CD4-positive, CD25-positive, alpha-beta regulatory T cell (primary cell): ENCODE measurements around the gene ATXN10. TPM values are rescaled to one million over a fixed set of nuclear protein-coding genes. Genes with fewer than 3 reads are reported as not detected.
A peak's percentile ranks its signal among the peaks of the same experiment; 100 is the strongest.

Experiments used
- ATAC-seq, 2 donors: fragments of 150-1000 bp; cut with Tn5 transposase; one replicate each; pipeline ENCODE4 v1.10.0; 2021; ENCODE audit warnings: low read depth in 2 of 2, moderate number of reproducible peaks in 2 of 2, moderate library complexity in 1 of 2
- DNase-seq, 3 donors: peaks; one replicate each; pipeline versions ENCODE4 v3.0.0 to v3.0.0-alpha.2; 2012 to 2022; ENCODE audit warnings: mixed read lengths in 1 of 3
- H3K27ac ChIP-seq: one replicate; pipeline ENCODE4 v1.7.0; 2013; ENCODE audit warnings: mild to moderate bottlenecking, low read length; ENCODE audit not compliant: insufficient read depth, poor library complexity, severe bottlenecking
- H3K27me3 ChIP-seq: one replicate; pipeline ENCODE4 v1.7.0; 2013; ENCODE audit warnings: low read length; ENCODE audit not compliant: control insufficient read depth, insufficient read depth
- H3K36me3 ChIP-seq: one replicate; pipeline ENCODE4 v1.7.0; 2013; ENCODE audit warnings: mild to moderate bottlenecking, low read length, moderate library complexity; ENCODE audit not compliant: control insufficient read depth, insufficient read depth
- H3K4me1 ChIP-seq: 2 replicates; pipeline ENCODE4 v1.7.0; 2013; ENCODE audit warnings: mild to moderate bottlenecking, low read length; ENCODE audit not compliant: insufficient read depth, control insufficient read depth, poor library complexity, severe bottlenecking
- H3K4me3 ChIP-seq: one replicate; pipeline ENCODE4 v1.7.0; 2013; ENCODE audit warnings: low read depth, mild to moderate bottlenecking, low read length, moderate library complexity
- H3K9me3 ChIP-seq, 2 experiments: 1 replicate in 1 of 2; 2 replicates in 1 of 2; pipeline ENCODE4 v1.7.0; 2013; ENCODE audit warnings: low read length in 2 of 2, mild to moderate bottlenecking in 1 of 2, moderate library complexity in 1 of 2; ENCODE audit not compliant: control insufficient read depth in 2 of 2
- H3K27ac Mint-ChIP-seq, 3 donors: one replicate each; pipeline ENCODE4 v1.8.0; 2020 to 2022; ENCODE audit warnings: mild to moderate bottlenecking in 3 of 3, mixed read lengths in 3 of 3, moderate library complexity in 2 of 3
- H3K27me3 Mint-ChIP-seq: one replicate; pipeline ENCODE4 v1.8.0; 2022; ENCODE audit warnings: mild to moderate bottlenecking, mixed read lengths
- H3K36me3 Mint-ChIP-seq: one replicate; pipeline ENCODE4 v1.8.0; 2020; ENCODE audit warnings: mixed read lengths
- H3K4me1 Mint-ChIP-seq, 4 donors: one replicate each; pipeline ENCODE4 v1.8.0; 2020 to 2022; ENCODE audit warnings: mixed read lengths in 4 of 4, mild to moderate bottlenecking in 1 of 4
- H3K4me3 Mint-ChIP-seq, 4 donors: one replicate each; pipeline ENCODE4 v1.8.0; 2020 to 2022; ENCODE audit warnings: mild to moderate bottlenecking in 4 of 4, mixed read lengths in 4 of 4, moderate library complexity in 3 of 4
- H3K9me3 Mint-ChIP-seq, 7 donors: one replicate each; pipeline ENCODE4 v1.8.0; 2020 to 2022; ENCODE audit warnings: mixed read lengths in 7 of 7, mild to moderate bottlenecking in 3 of 7, moderate library complexity in 2 of 7
- polyA plus RNA-seq, 4 donors: library from polyadenylated mRNA; unstranded; fragments of 300-500 nt; fragmentation: Illumina TruSeq; gene quantifications; one replicate each; pipeline ENCODE4 v1.2.3, GENCODE V29; 2021
- total RNA-seq: library from RNA; stranded (reverse); gene quantifications from one replicate; pipeline ENCODE4 v1.2.3, GENCODE V29; 2022

Gene ATXN10
- total and polyA plus RNA-seq, 5 donors from 2014 or later, result 61.7 to 107 (median 80.6) TPM

DNA sequence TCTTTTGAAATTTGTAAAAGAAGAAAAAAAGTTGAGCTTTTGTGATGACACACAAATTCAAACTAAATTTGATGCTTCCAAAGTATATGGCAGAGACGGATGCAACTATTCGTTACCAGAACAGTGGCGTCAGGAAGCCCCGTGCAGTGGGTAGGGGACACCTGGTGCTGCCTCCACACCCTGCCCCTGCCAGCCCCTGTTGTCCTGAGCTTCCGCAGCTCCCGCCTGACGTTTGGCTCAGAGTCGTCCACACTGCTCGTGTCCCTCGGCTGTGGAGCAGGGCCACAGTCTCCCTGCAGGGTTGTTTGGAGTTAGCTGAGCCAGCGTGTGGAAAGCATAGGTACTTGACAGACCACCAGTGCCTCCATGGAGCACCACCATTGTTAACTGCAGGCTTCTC lies 86.3 kb downstream of the ATXN10 start:
- Mint-ChIP-seq H3K4me1 (peaks cover 0 to 2% (median under 1%) of the 10 kb centered on the region in 4 donors), H3K27ac (no peak overlapping the region), H3K9me3 (no peaks in the 10 kb centered on the region), H3K27me3 (no peaks in the 10 kb centered on the region), H3K4me3 (no peak overlapping the region), H3K36me3 (peaks cover 31% of the 10 kb centered on the region)
- H3K36me3 ChIP-seq, result peaks cover 14% of the 10 kb centered on the region
- DNase-seq (no peak), ATAC-seq (no peak)
- H3K4me3 ChIP-seq, result no peak overlapping the region
- no peaks in the 10 kb centered on the region for H3K27me3 ChIP-seq
- no peak overlapping the region for H3K27ac ChIP-seq
- no peaks in the 10 kb centered on the region for H3K9me3 ChIP-seq
- H3K4me1 ChIP-seq, result no peaks in the 10 kb centered on the region

DNA sequence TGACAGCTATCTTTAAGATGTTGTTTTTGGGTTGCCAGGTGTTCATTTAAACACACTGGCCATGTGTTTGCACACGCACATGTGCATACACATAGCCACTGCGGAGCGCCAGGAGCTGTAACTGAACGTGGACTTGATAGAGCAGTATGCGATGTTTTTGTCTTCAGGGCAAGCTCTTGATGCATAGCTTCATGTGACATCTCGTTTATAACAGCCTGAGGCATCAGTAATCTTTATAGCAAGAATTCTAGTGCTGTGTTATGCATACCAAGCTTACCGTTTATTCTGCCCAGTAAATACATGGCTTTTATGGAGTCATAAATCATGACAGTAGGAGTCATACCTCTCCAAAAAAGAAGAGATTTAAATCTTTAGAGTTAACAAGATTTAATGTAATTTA lies 87.0 kb downstream of the ATXN10 start:
- Mint-ChIP-seq H3K4me3 (no peak overlapping the region), H3K27ac (peak overlapping the region in 1 of 3 donors; percentile 52)
- no peak for ATAC-seq

DNA sequence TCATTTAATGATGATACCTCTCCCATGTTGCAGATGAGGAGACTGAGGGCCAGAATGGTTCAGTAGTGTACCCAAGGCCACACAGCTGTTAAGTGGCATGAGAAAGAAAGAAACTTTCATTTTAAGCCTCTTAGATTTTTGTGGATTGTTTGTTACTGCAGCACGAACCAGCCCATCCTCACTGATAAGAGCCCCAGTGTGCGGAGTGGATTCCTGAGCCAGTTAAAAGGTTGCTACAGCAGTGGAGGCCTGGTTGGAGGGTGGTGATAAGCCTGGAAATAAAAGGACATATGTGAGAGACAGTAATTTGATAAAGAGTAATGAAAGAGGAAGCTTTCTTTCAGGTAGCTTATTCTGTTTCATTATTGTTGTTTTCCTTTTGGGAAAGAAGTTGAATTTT lies 89.0 kb downstream of the ATXN10 start:
- Mint-ChIP-seq H3K4me3 (no peak overlapping the region), H3K36me3 (peaks cover 28% of the 10 kb centered on the region), H3K9me3 (no peaks in the 10 kb centered on the region), H3K4me1 (peaks cover 0 to 11% (median 6%) of the 10 kb centered on the region in 4 donors), H3K27me3 (no peaks in the 10 kb centered on the region), H3K27ac (no peak overlapping the region)
- H3K36me3 ChIP-seq, result peaks cover 16% of the 10 kb centered on the region
- no peak overlapping the region for H3K4me3 ChIP-seq
- H3K9me3 ChIP-seq, result no peaks in the 10 kb centered on the region
- no peak for DNase-seq
- ATAC-seq, result no peak
- no peaks in the 10 kb centered on the region for H3K27me3 ChIP-seq
- H3K27ac ChIP-seq, result no peak overlapping the region
- no peaks in the 10 kb centered on the region for H3K4me1 ChIP-seq

More for the DNA sequence above, 87.0 kb downstream of the ATXN10 start:
- H3K4me1 Mint-ChIP-seq, result peaks cover 0 to 5% (median 2%) of the 10 kb centered on the region in 4 donors
- Histone ChIP-seq H3K4me3 (no peak overlapping the region), H3K4me1 (no peaks in the 10 kb centered on the region), H3K36me3 (peaks cover 16% of the 10 kb centered on the region), H3K27ac (no peak overlapping the region), H3K27me3 (no peaks in the 10 kb centered on the region), H3K9me3 (no peaks in the 10 kb centered on the region)
- H3K27me3 Mint-ChIP-seq, result no peaks in the 10 kb centered on the region
- no peaks in the 10 kb centered on the region for H3K9me3 Mint-ChIP-seq
- DNase-seq, result no peak
- peaks cover 31% of the 10 kb centered on the region for H3K36me3 Mint-ChIP-seq

DNA sequence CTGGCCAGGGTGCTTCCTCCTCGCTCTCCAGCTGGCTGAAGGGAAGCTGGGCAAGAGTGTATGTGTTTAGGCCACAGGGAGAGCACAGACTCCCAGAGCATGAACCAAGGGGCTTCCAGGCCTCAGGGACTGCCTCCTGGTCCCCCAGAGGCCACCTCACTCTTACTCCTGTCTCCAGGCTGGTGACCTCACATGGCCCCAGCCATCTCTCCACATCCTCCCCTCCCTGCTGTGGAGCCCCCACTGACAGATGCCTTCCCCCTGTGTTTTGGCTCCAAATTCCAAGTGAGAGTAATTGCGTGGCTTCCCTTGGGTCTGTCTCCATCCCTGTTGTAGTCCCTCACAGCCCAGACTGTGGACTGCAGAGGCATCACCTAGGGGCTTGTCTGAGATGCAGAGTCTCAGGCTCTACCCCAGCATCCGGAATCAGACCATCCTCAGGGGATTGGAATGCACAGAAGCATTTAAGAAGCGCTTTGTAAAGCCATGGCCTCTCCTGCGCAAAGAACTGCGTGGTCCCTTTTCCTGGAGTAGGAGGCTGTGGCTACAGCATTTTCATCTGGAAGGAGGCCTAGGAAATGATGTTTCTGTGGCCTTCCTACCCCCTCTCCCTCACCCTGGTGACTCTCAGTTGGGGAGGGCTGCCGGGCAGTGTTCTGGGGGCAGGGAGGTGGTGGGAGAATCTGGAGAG lies 91.1 kb downstream of the ATXN10 start:
- Mint-ChIP-seq H3K4me3 (no peak overlapping the region), H3K27me3 (no peaks in the 10 kb centered on the region), H3K4me1 (peaks cover 4 to 13% (median 5%) of the 10 kb centered on the region in 4 donors), H3K27ac (peak overlapping the region in 1 of 3 donors; percentile 26), H3K36me3 (peaks cover 23% of the 10 kb centered on the region), H3K9me3 (no peaks in the 10 kb centered on the region)
- DNase-seq, result no peak
- Histone ChIP-seq H3K36me3 (peaks cover 9% of the 10 kb centered on the region), H3K9me3 (no peaks in the 10 kb centered on the region), H3K4me3 (no peak overlapping the region), H3K27me3 (no peaks in the 10 kb centered on the region), H3K27ac (no peak overlapping the region), H3K4me1 (no peaks in the 10 kb centered on the region)
- ATAC-seq, result no peak

DNA sequence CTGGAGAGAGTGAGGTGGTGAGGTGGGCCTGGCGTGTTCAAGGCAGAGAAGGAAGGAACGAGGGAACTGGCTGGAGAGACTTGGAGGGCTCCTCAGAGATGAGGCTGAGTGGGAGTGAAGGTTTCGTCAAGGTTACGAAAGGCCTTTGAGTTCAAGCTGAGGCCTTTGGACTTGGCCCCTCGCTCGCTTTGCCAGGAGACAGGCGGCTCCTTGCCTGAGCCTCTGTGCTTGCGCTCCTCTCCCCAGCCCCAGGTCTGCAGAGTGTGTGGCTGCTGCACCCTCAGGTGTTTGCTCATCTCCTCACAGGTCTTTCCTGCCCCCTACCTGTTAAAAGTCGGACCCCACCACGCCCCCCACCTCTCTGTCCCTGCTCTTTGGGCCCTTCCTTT lies 91.6 kb downstream of the ATXN10 start:
- no peaks in the 10 kb centered on the region for H3K27me3 Mint-ChIP-seq
- H3K36me3 Mint-ChIP-seq, result peaks cover 24% of the 10 kb centered on the region
- peaks cover 4 to 13% (median 7%) of the 10 kb centered on the region in 4 donors for H3K4me1 Mint-ChIP-seq

DNA sequence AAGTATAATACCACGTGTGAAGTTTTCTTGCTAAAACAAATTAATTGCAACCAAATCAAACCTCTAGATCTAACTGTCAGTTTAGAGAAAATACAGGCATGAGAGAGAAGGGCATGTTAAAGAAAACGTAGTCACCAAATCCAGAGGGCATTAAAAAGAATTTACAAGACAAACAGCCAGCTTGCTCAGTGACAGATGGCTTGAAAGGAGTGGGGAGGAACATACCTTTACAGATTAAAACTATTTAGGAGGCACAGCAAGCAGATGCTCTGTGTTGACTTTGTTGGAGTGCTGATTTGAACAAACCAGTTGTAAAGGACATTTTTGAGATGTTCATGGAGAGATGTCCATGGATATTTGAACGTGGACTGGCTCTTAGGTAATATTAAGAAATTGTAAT lies 96.9 kb downstream of the ATXN10 start:
- H3K27ac Mint-ChIP-seq, result peak overlapping the region in 1 of 3 donors; percentile 38

More for the DNA sequence above, 91.6 kb downstream of the ATXN10 start:
- DNase-seq, result no peak
- Histone ChIP-seq H3K27me3 (no peaks in the 10 kb centered on the region), H3K27ac (no peak overlapping the region), H3K4me1 (no peaks in the 10 kb centered on the region), H3K4me3 (no peak overlapping the region), H3K36me3 (peaks cover 9% of the 10 kb centered on the region), H3K9me3 (no peaks in the 10 kb centered on the region)
- no peak for ATAC-seq
- H3K9me3 Mint-ChIP-seq, result no peaks in the 10 kb centered on the region
- H3K4me3 Mint-ChIP-seq, result no peak overlapping the region
- no peak overlapping the region for H3K27ac Mint-ChIP-seq

DNA sequence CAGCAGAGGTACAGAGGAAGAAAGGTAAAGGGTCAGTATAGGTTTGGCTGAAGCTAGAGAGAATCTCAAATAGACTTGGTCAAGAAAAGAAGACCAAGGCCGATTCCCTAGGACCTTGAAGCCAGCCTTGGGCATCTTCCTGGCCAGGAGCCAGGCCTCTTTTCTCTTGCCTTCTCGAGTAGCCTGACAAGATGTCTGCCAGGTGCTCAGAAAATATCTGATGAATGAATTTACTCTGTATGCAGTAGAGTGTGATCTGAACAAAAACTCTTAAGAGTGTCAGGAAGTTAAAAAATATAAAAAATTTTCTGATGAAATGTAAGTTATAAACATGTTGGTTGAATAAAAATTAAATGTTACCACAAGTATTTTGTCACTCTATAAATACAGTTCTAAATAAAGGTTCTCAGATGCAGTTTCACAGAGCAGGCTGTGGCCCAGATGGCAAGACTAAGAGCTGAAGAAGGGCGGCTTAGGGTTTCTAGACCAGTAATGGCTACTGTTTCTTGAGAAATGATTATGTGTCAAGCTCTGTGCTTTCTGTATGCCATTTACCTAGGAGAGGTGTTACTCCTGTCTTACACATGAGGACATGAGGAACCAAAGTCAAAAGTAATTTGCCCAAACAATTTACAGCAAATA lies 98.1 kb downstream of the ATXN10 start:
- H3K4me3 ChIP-seq, result no peak overlapping the region
- peaks cover 5 to 34% (median 14%) of the 10 kb centered on the region in 4 donors for H3K4me1 Mint-ChIP-seq
- ATAC-seq (no peak), DNase-seq (no peak)
- no peaks in the 10 kb centered on the region for H3K9me3 ChIP-seq
- H3K27ac Mint-ChIP-seq, result peak overlapping the region in 1 of 3 donors; percentile 37
- no peak overlapping the region for H3K4me3 Mint-ChIP-seq
- H3K36me3 Mint-ChIP-seq, result peaks cover 43% of the 10 kb centered on the region
- no peaks in the 10 kb centered on the region for H3K4me1 ChIP-seq
- H3K9me3 Mint-ChIP-seq, result peaks cover 0 to 2% (median 0%) of the 10 kb centered on the region in 7 donors
- no peak overlapping the region for H3K27ac ChIP-seq
- peaks cover 8% of the 10 kb centered on the region for H3K36me3 ChIP-seq
- no peaks in the 10 kb centered on the region for H3K27me3 Mint-ChIP-seq
- H3K27me3 ChIP-seq, result no peaks in the 10 kb centered on the region

More for the DNA sequence above, 96.9 kb downstream of the ATXN10 start:
- Mint-ChIP-seq H3K36me3 (peaks cover 35% of the 10 kb centered on the region), H3K4me1 (peaks cover 12 to 34% (median 17%) of the 10 kb centered on the region in 4 donors), H3K27me3 (no peaks in the 10 kb centered on the region), H3K4me3 (no peak overlapping the region), H3K9me3 (peaks cover 0 to 2% (median 0%) of the 10 kb centered on the region in 7 donors)
- no peaks in the 10 kb centered on the region for H3K9me3 ChIP-seq
- ATAC-seq, result no peak
- no peak for DNase-seq
- H3K4me3 ChIP-seq, result no peak overlapping the region
- no peaks in the 10 kb centered on the region for H3K27me3 ChIP-seq
- peaks cover 12% of the 10 kb centered on the region for H3K36me3 ChIP-seq
- H3K4me1 ChIP-seq, result no peaks in the 10 kb centered on the region
- no peak overlapping the region for H3K27ac ChIP-seq
